ENCODE results near the gene ATXN1.

Gene ATXN1

GRCh38 chr6:16749516-16750485, 11.5 kb downstream of the ATXN1 start:
- no peak overlapping the region for H3K4me2 ChIP-seq (ENCODE audit: low read length)
- H3K9ac ChIP-seq (ENCODE audit: low read length), result no peak overlapping the region
- H3K4me1 ChIP-seq (ENCODE audit: low read length), result no peaks in the 10 kb centered on the region
- no peaks in the 10 kb centered on the region for H3K36me3 ChIP-seq (replicated peaks; ENCODE audit: low read depth, low read length)
- H3K27ac ChIP-seq (ENCODE audit: low read length), result no peak overlapping the region
- H3K79me2 ChIP-seq (ENCODE audit: low read length), result no peaks in the 10 kb centered on the region
- no peak overlapping the region for H2AFZ ChIP-seq (ENCODE audit: low read depth, low read length)
- H3K9me3 ChIP-seq (ENCODE audit: insufficient read depth, low read length), result no peaks in the 10 kb centered on the region
- H3K4me3 ChIP-seq (ENCODE audit: low read length), result no peak overlapping the region
- peaks cover 18% of the 10 kb centered on the region for H3K27me3 ChIP-seq (ENCODE audit: low read depth, low read length)
- H4K20me1 ChIP-seq (ENCODE audit: insufficient read depth, low read length), result no peaks in the 10 kb centered on the region
- no peak for TF ChIP-seq EZH2phosphoT487 (IDR thresholded peaks at IDR 0.05; ENCODE audit: low read depth)
- TF ChIP-seq CTCF (IDR thresholded peaks at IDR 0.05; ENCODE audit: low read depth, low read length), result no peak

- Histone ChIP-seq H3K79me2 (ENCODE audit: low read length) (no peaks in the 10 kb centered on the region), H2AFZ (ENCODE audit: low read depth, low read length) (no peak overlapping the region), H3K27me3 (ENCODE audit: low read depth, low read length) (peaks cover 15% of the 10 kb centered on the region), H3K4me1 (ENCODE audit: low read length) (no peaks in the 10 kb centered on the region), H3K4me3 (ENCODE audit: low read length) (no peak overlapping the region), H3K36me3 (replicated peaks; ENCODE audit: low read depth, low read length) (no peaks in the 10 kb centered on the region), H3K4me2 (ENCODE audit: low read length) (no peak overlapping the region), H4K20me1 (ENCODE audit: insufficient read depth, low read length) (no peaks in the 10 kb centered on the region), H3K9me3 (ENCODE audit: insufficient read depth, low read length) (no peaks in the 10 kb centered on the region), H3K9ac (ENCODE audit: low read length) (no peak overlapping the region), H3K27ac (ENCODE audit: low read length) (no peak overlapping the region)
- TF ChIP-seq EZH2phosphoT487 (IDR thresholded peaks at IDR 0.05; ENCODE audit: low read depth) (no peak), CTCF (IDR thresholded peaks at IDR 0.05; ENCODE audit: low read depth, low read length) (no peak)
These were observed 13.3 kb downstream of the ATXN1 start for GRCh38 chr6:16748025-16748319.

- no peaks in the 10 kb centered on the region for H3K4me1 ChIP-seq (ENCODE audit: low read length)
- H4K20me1 ChIP-seq (ENCODE audit: insufficient read depth, low read length), result no peaks in the 10 kb centered on the region
- H3K4me3 ChIP-seq (ENCODE audit: low read length), result no peak overlapping the region
- H3K27ac ChIP-seq (ENCODE audit: low read length), result no peak overlapping the region
- H3K36me3 ChIP-seq (replicated peaks; ENCODE audit: low read depth, low read length), result no peaks in the 10 kb centered on the region
- no peak for TF ChIP-seq EZH2phosphoT487 (IDR thresholded peaks at IDR 0.05; ENCODE audit: low read depth)
- no peak for TF ChIP-seq CTCF (IDR thresholded peaks at IDR 0.05; ENCODE audit: low read depth, low read length)
- no peak overlapping the region for H3K9ac ChIP-seq (ENCODE audit: low read length)
- peaks cover 13% of the 10 kb centered on the region; the same call in 1 of the 2 replicates for H3K27me3 ChIP-seq (ENCODE audit: low read depth, low read length)
- no peaks in the 10 kb centered on the region for H3K79me2 ChIP-seq (ENCODE audit: low read length)
- H3K9me3 ChIP-seq (ENCODE audit: insufficient read depth, low read length), result no peaks in the 10 kb centered on the region
- no peak overlapping the region for H2AFZ ChIP-seq (ENCODE audit: low read depth, low read length)
- no peak overlapping the region for H3K4me2 ChIP-seq (ENCODE audit: low read length)
These were observed 13.8 kb downstream of the ATXN1 start for GRCh38 chr6:16747232-16748024.

GRCh38 chr6:16746812-16747211, 14.4 kb downstream of the ATXN1 start:
- H3K27me3 ChIP-seq (ENCODE audit: low read depth, low read length), result peaks cover 7% of the 10 kb centered on the region; the same call in 1 of the 2 replicates
- TF ChIP-seq EZH2phosphoT487 (IDR thresholded peaks at IDR 0.05; ENCODE audit: low read depth), result no peak
- no peak for TF ChIP-seq CTCF (IDR thresholded peaks at IDR 0.05; ENCODE audit: low read depth, low read length)
- H3K9ac ChIP-seq (ENCODE audit: low read length), result no peak overlapping the region
- no peaks in the 10 kb centered on the region for H3K4me1 ChIP-seq (ENCODE audit: low read length)
- H3K27ac ChIP-seq (ENCODE audit: low read length), result no peak overlapping the region
- H4K20me1 ChIP-seq (ENCODE audit: insufficient read depth, low read length), result no peaks in the 10 kb centered on the region
- no peak overlapping the region for H3K4me2 ChIP-seq (ENCODE audit: low read length)
- no peaks in the 10 kb centered on the region for H3K9me3 ChIP-seq (ENCODE audit: insufficient read depth, low read length)
- no peaks in the 10 kb centered on the region for H3K36me3 ChIP-seq (replicated peaks; ENCODE audit: low read depth, low read length)
- no peaks in the 10 kb centered on the region for H3K79me2 ChIP-seq (ENCODE audit: low read length)
- no peak overlapping the region for H3K4me3 ChIP-seq (ENCODE audit: low read length)
- no peak overlapping the region for H2AFZ ChIP-seq (ENCODE audit: low read depth, low read length)
